Airway epithelial cell (primary cell): ENCODE data around the gene AHCYL2. TPM values are rescaled to one million over a fixed set of nuclear protein-coding genes. Genes with fewer than 3 reads are reported as not detected.

Experiments
- total RNA-seq: library from RNA; depleted of rRNA; stranded (reverse); fragments of >200 nt; gene quantifications from 2 replicates; pipeline ENCODE4 v1.2.3, GENCODE V29; 2015

AHCYL2 gene
- 7.4 and 8.7 TPM in 2 replicates for total RNA-seq

GRCh38 chr7:129224251-129225205 lies at the start of gene AHCYL2:
AHCYL2 (plus strand) TSS chr7:129225030.

GRCh38 chr7:129188372-129188891 lies 36.4 kb upstream of the AHCYL2 start, which contains the start of gene SMO:
SMO (plus strand) TSS chr7:129188633; CDS start chr7:129189152, 519 bp downstream.

DNA sequence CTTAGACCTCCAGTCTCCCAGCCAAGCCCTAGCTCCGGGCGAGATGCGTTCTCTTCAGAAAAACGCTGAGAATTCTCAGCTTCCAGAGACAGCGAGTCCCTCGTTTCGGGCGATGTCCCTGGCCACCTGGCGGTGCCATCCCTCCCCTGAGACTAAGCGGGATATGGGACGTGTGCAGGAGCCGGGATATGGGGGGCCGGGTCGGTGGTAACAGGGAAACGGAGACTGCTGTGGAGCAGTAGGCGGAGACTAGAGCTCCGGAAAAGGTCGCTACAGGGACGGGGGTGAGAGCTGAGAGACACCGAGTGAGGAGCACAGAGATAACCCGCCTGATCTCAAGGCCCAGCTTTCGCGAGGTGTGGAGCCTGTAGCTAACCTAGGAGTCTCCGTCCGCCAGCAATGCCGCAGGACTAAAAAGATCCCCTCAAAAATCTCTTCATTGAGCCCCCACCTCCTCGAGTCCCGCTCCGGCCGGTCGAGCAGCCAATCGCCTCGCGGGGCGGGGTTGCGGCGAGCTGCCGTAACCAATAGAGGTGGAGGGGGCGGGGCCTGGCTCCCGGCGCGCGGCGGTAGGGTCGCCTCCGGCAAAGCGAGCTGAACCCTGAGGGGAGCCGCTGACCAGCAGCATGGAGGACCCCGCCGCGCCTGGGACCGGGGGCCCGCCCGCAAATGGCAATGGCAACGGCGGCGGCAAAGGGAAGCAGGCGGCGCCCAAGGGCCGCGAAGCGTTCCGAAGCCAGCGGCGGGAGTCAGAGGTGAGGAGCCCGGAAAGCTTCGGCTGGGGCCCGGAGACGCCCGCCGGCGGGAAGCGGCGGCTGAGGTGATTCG lies 209.2 kb downstream of the AHCYL2 start, which contains the start of gene STRIP2:
STRIP2 (plus strand) TSS at position 586 of the 828 bp plus-strand sequence; CDS start at position 627, 41 bp downstream.

Other genes with a start within 250 kb of the AHCYL2 start
- gene TNPO3, start 169.9 kb upstream of the AHCYL2 start, total RNA-seq: 39.1 and 41.4 TPM in 2 replicates
- 6.2 TPM in 2 replicates for gene TSPAN33, start 80.3 kb upstream of the AHCYL2 start, total RNA-seq
- gene SMO, start 36.4 kb upstream of the AHCYL2 start, total RNA-seq: 17.4 and 17.9 TPM in 2 replicates
- gene STRIP2, start 209.4 kb downstream of the AHCYL2 start, total RNA-seq: 3.2 and 3.8 TPM in 2 replicates